ENCODE measurements around the gene ERC2.
A peak's percentile ranks its signal among the peaks of the same experiment; 100 is the strongest.

ERC2 gene

GRCh38 chr3:56291953-56292352 lies 176.3 kb downstream of the ERC2 start:
- Mint-ChIP-seq H3K4me1 (peaks cover 5% of the 10 kb centered on the region), H3K36me3 (ENCODE audit: low read depth) (no peaks in the 10 kb centered on the region), H3K4me3 (no peak overlapping the region), H3K9me3 (no peaks in the 10 kb centered on the region), H3K27me3 (ENCODE audit: low read depth) (peaks cover 8% of the 10 kb centered on the region), H3K27ac (no peak overlapping the region)
- TF ChIP-seq CTCF (IDR thresholded peaks at IDR 0.05; ENCODE audit: unreplicated experiment in 3 of 3), result no peak

GRCh38 chr3:56291244-56291680 lies 177.0 kb downstream of the ERC2 start:
- Mint-ChIP-seq H3K9me3 (no peaks in the 10 kb centered on the region), H3K36me3 (ENCODE audit: low read depth) (no peaks in the 10 kb centered on the region), H3K4me3 (no peak overlapping the region), H3K27me3 (ENCODE audit: low read depth) (peaks cover 6% of the 10 kb centered on the region), H3K27ac (peak overlapping the region in 2 of 3 experiments; percentile 20 to 37), H3K4me1 (peaks cover 2% of the 10 kb centered on the region)
- TF ChIP-seq CTCF (IDR thresholded peaks at IDR 0.05; ENCODE audit: unreplicated experiment in 3 of 3), result no peak

GRCh38 chr3:56290374-56290773 lies 177.9 kb downstream of the ERC2 start:
- no peak for TF ChIP-seq CTCF (IDR thresholded peaks at IDR 0.05; ENCODE audit: unreplicated experiment in 3 of 3)
- Mint-ChIP-seq H3K36me3 (ENCODE audit: low read depth) (no peaks in the 10 kb centered on the region), H3K4me3 (no peak overlapping the region), H3K4me1 (peaks cover 2% of the 10 kb centered on the region), H3K27ac (peak overlapping the region in 1 of 3 experiments; percentile 49), H3K9me3 (no peaks in the 10 kb centered on the region), H3K27me3 (ENCODE audit: low read depth) (peaks cover 7% of the 10 kb centered on the region)

GRCh38 chr3:56288258-56288657 lies 180.0 kb downstream of the ERC2 start:
- peaks cover 9% of the 10 kb centered on the region for H3K4me1 Mint-ChIP-seq
- H3K27ac Mint-ChIP-seq, result no peak overlapping the region
- no peak overlapping the region for H3K4me3 Mint-ChIP-seq
- peaks cover 13% of the 10 kb centered on the region for H3K27me3 Mint-ChIP-seq (ENCODE audit: low read depth)
- no peaks in the 10 kb centered on the region for H3K36me3 Mint-ChIP-seq (ENCODE audit: low read depth)
- no peak for TF ChIP-seq CTCF (IDR thresholded peaks at IDR 0.05; ENCODE audit: unreplicated experiment in 3 of 3)
- no peaks in the 10 kb centered on the region for H3K9me3 Mint-ChIP-seq

GRCh38 chr3:56282341-56282740 lies 185.9 kb downstream of the ERC2 start:
- Mint-ChIP-seq H3K36me3 (ENCODE audit: low read depth) (peaks cover 18% of the 10 kb centered on the region), H3K4me3 (no peak overlapping the region), H3K9me3 (peaks cover 22% of the 10 kb centered on the region), H3K4me1 (peaks cover 14% of the 10 kb centered on the region), H3K27ac (peak overlapping the region in 2 of 3 experiments; percentile 11), H3K27me3 (ENCODE audit: low read depth) (peaks cover 11% of the 10 kb centered on the region)
- TF ChIP-seq CTCF (IDR thresholded peaks at IDR 0.05; ENCODE audit: unreplicated experiment in 3 of 3), result no peak

GRCh38 chr3:56277236-56277635 lies 191.0 kb downstream of the ERC2 start:
- Mint-ChIP-seq H3K36me3 (ENCODE audit: low read depth) (peaks cover 18% of the 10 kb centered on the region), H3K4me1 (peaks cover 5% of the 10 kb centered on the region), H3K4me3 (no peak overlapping the region), H3K27me3 (ENCODE audit: low read depth) (peaks cover 7% of the 10 kb centered on the region), H3K27ac (peak overlapping the region in 1 of 3 experiments; percentile 13), H3K9me3 (peaks cover 22% of the 10 kb centered on the region)
- no peak for TF ChIP-seq CTCF (IDR thresholded peaks at IDR 0.05; ENCODE audit: unreplicated experiment in 3 of 3)
